H9 (cell line): ENCODE measurements around the gene TMEM151A. TPM values are rescaled to one million over a fixed set of nuclear protein-coding genes. Genes with fewer than 3 reads are reported as not detected.

Source experiments
- DNase-seq: peaks from one replicate; pipeline ENCODE4 v3.0.0-alpha.2; 2017
- H2AFZ ChIP-seq: one replicate; pipeline ENCODE4 v1.6.1; 2013; ENCODE audit warnings: mild to moderate bottlenecking, low read length, control low read depth, moderate library complexity
- H2AK5ac ChIP-seq: 2 replicates; pipeline ENCODE4 v1.6.1; 2013; ENCODE audit warnings: low read length, control low read depth, mixed read lengths; ENCODE audit not compliant: insufficient read length
- H2BK120ac ChIP-seq: one replicate; pipeline ENCODE4 v1.6.1; 2013; ENCODE audit warnings: low read depth, mild to moderate bottlenecking, low read length, control low read depth, inconsistent platforms; ENCODE audit not compliant: poor library complexity, severe bottlenecking
- H2BK12ac ChIP-seq: 2 replicates; pipeline ENCODE4 v1.6.1; 2013; ENCODE audit warnings: low read length, control low read depth, mixed read lengths, low read depth; ENCODE audit not compliant: insufficient read length
- H2BK15ac ChIP-seq: 2 replicates; pipeline ENCODE4 v1.6.1; 2013; ENCODE audit warnings: low read depth, low read length, control low read depth
- H2BK20ac ChIP-seq: one replicate; pipeline ENCODE4 v1.6.1; 2013; ENCODE audit warnings: low read depth, mild to moderate bottlenecking, low read length, control low read depth, inconsistent platforms; ENCODE audit not compliant: poor library complexity, severe bottlenecking
- H2BK5ac ChIP-seq: 2 replicates; pipeline ENCODE4 v1.6.1; 2013; ENCODE audit warnings: low read length, control low read depth, mixed read lengths; ENCODE audit not compliant: insufficient read length
- H3K14ac ChIP-seq: 2 replicates; pipeline ENCODE4 v1.6.1; 2013; ENCODE audit warnings: low read length, control low read depth; ENCODE audit not compliant: insufficient read depth
- H3K18ac ChIP-seq: 2 replicates; pipeline ENCODE4 v1.6.1; 2013; ENCODE audit warnings: low read depth, mild to moderate bottlenecking, mixed read lengths, low read length, control low read depth; ENCODE audit not compliant: insufficient read length
- H3K23ac ChIP-seq: 2 replicates; pipeline ENCODE4 v1.6.1; 2013; ENCODE audit warnings: low read length, control low read depth, mixed read lengths, low read depth; ENCODE audit not compliant: insufficient read length
- H3K23me2 ChIP-seq: 2 replicates; pipeline ENCODE4 v1.6.1; 2013; ENCODE audit warnings: low read depth, mild to moderate bottlenecking, mixed read lengths, low read length, control low read depth; ENCODE audit not compliant: insufficient read length, poor library complexity, severe bottlenecking
- H3K27ac ChIP-seq: 2 replicates; pipeline ENCODE4 v1.5.1; 2013; ENCODE audit warnings: low read length, control low read depth, mixed read lengths, low read depth; ENCODE audit not compliant: insufficient read length
- H3K27me3 ChIP-seq: 2 replicates; pipeline ENCODE4 v1.6.1; 2013; ENCODE audit warnings: low read length, control low read depth, inconsistent platforms; ENCODE audit not compliant: insufficient read depth
- H3K4ac ChIP-seq: 2 replicates; pipeline ENCODE4 v1.6.1; 2013; ENCODE audit warnings: low read depth, mild to moderate bottlenecking, control low read depth, inconsistent platforms, low read length, moderate library complexity
- H3K4me1 ChIP-seq: 2 replicates; pipeline ENCODE4 v1.6.1; 2013; ENCODE audit warnings: low read length, control low read depth, inconsistent platforms; ENCODE audit not compliant: insufficient read depth
- H3K4me2 ChIP-seq: 2 replicates; pipeline ENCODE4 v1.6.1; 2013; ENCODE audit warnings: low read length, control low read depth, mixed read lengths; ENCODE audit not compliant: insufficient read length, insufficient read depth
- H3K56ac ChIP-seq: 2 replicates; pipeline ENCODE4 v1.6.1; 2013; ENCODE audit warnings: low read depth, mild to moderate bottlenecking, mixed read lengths, low read length, control low read depth; ENCODE audit not compliant: insufficient read length
- H3K79me1 ChIP-seq: 2 replicates; pipeline ENCODE4 v1.6.1; 2013; ENCODE audit warnings: low read depth, mild to moderate bottlenecking, moderate library complexity, low read length, control low read depth, inconsistent platforms; ENCODE audit not compliant: insufficient read depth, poor library complexity, severe bottlenecking
- H3K79me2 ChIP-seq: 2 replicates; pipeline ENCODE4 v1.6.1; 2013; ENCODE audit warnings: low read length, control low read depth, inconsistent platforms; ENCODE audit not compliant: insufficient read depth
- H3K9ac ChIP-seq: 2 replicates; pipeline ENCODE4 v1.6.1; 2013; ENCODE audit warnings: low read length, control low read depth, mixed read lengths; ENCODE audit not compliant: insufficient read length; ENCODE audit errors: extremely low read depth
- H3K9me3 ChIP-seq: one replicate; pipeline ENCODE4 v1.6.1; 2013; ENCODE audit warnings: low read depth, low read length, inconsistent platforms; ENCODE audit not compliant: control insufficient read depth
- H3T11ph ChIP-seq: one replicate; pipeline ENCODE4 v1.6.1; 2013; ENCODE audit warnings: mild to moderate bottlenecking, low read length, control low read depth, inconsistent platforms
- H4K20me1 ChIP-seq: one replicate; pipeline ENCODE4 v1.6.1; 2013; ENCODE audit not compliant: control insufficient read depth, insufficient read length, insufficient read depth
- H4K5ac ChIP-seq: 2 replicates; pipeline ENCODE4 v1.6.1; 2013; ENCODE audit warnings: low read depth, mild to moderate bottlenecking, mixed read lengths, low read length, control low read depth; ENCODE audit not compliant: insufficient read length
- H4K8ac ChIP-seq: replicated peaks from 2 replicates; pipeline ENCODE4 v1.6.1; 2013; ENCODE audit warnings: low read length, control low read depth, mixed read lengths, low read depth; ENCODE audit not compliant: insufficient read length
- H4K91ac ChIP-seq: 2 replicates; pipeline ENCODE4 v1.6.1; 2013; ENCODE audit warnings: low read depth, mild to moderate bottlenecking, moderate library complexity, mixed read lengths, low read length, control low read depth; ENCODE audit not compliant: insufficient read length
- H3K27ac Mint-ChIP-seq, 3 experiments: 2 replicates in 2 of 3; 3 replicates in 1 of 3; pipeline ENCODE4 v1.8.0; 2020 to 2021; ENCODE audit warnings: mixed read lengths in 3 of 3, mild to moderate bottlenecking in 1 of 3, moderate library complexity in 1 of 3
- H3K27me3 Mint-ChIP-seq: 2 replicates; pipeline ENCODE4 v1.8.0; 2021; ENCODE audit warnings: low read depth, mild to moderate bottlenecking, moderate library complexity, mixed read lengths
- H3K36me3 Mint-ChIP-seq, 3 experiments: 2 replicates in 2 of 3; 3 replicates in 1 of 3; pipeline ENCODE4 v1.8.0; 2020 to 2021; ENCODE audit warnings: low read depth in 3 of 3, mixed read lengths in 3 of 3; ENCODE audit not compliant: insufficient read depth in 1 of 3
- H3K4me1 Mint-ChIP-seq, 2 experiments: 2 replicates each; pipeline ENCODE4 v1.8.0; 2020; ENCODE audit warnings: mixed read lengths in 2 of 2
- H3K4me3 Mint-ChIP-seq, 2 experiments: 2 replicates in 1 of 2; 3 replicates in 1 of 2; pipeline ENCODE4 v1.8.0; 2020 to 2021; ENCODE audit warnings: mild to moderate bottlenecking in 2 of 2, mixed read lengths in 2 of 2, moderate library complexity in 1 of 2
- H3K9me3 Mint-ChIP-seq, 2 experiments: 2 replicates in 1 of 2; 3 replicates in 1 of 2; pipeline ENCODE4 v1.8.0; 2020; ENCODE audit warnings: mild to moderate bottlenecking in 2 of 2, mixed read lengths in 2 of 2, moderate library complexity in 1 of 2
- CTCF ChIP-seq: fragments of 200-600 bp; sonication (generic); conservative IDR thresholded peaks from 3 replicates; pipeline ENCODE4 v1.8.0; 2021; ENCODE audit warnings: antibody characterized with exemption, mild to moderate bottlenecking
- WGBS: extraction: QIAGEN DNeasy Blood & Tissue Kit; methylation state at CpG from one replicate; pipeline ENCODE4 v1.1.7; 2013; ENCODE audit warnings: missing lambda C conversion rate, low lambda C conversion rate, mixed read lengths; ENCODE audit not compliant: insufficient read length; ENCODE audit errors: extremely low coverage; 5-methylcytosine and 5-hydroxymethylcytosine counted together
- total RNA-seq: library from RNA; stranded (reverse); gene quantifications from 2 replicates; pipeline ENCODE4 v1.2.1, GENCODE V29; 2021

Gene TMEM151A
- total RNA-seq, 1 experiment from 2014 or later, result 1.2 TPM

GRCh38 chr11:66294626-66295620 lies 3.2 kb downstream of the TMEM151A start:
- H3K4me3 Mint-ChIP-seq, result no peak overlapping the region
- Histone ChIP-seq H3K9ac (no peak overlapping the region), H3K56ac (no peak overlapping the region), H3K27me3 (peaks cover 8% of the 10 kb centered on the region; the same call in 1 of the 2 replicates), H3K27ac (no peak overlapping the region), H2BK20ac (no peak overlapping the region), H2BK5ac (no peak overlapping the region), H3K23ac (no peak overlapping the region), H3K79me1 (no peaks in the 10 kb centered on the region), H3K9me3 (no peaks in the 10 kb centered on the region), H4K91ac (no peak overlapping the region), H2AK5ac (no peak overlapping the region), H4K8ac (no peak overlapping the region), H3K18ac (no peak overlapping the region), H3K79me2 (no peaks in the 10 kb centered on the region), H3K4me1 (peaks cover 4% of the 10 kb centered on the region), H3K4me2 (no peak overlapping the region), H3K14ac (no peak overlapping the region), H4K20me1 (no peaks in the 10 kb centered on the region), H2BK120ac (no peak overlapping the region), H3T11ph (no peak overlapping the region), H4K5ac (no peak overlapping the region), H3K4ac (no peak overlapping the region), H2AFZ (no peak overlapping the region), H2BK12ac (no peak overlapping the region), H3K23me2 (peaks cover 6% of the 10 kb centered on the region), H2BK15ac (no peak overlapping the region)
- no peak overlapping the region for H3K27ac Mint-ChIP-seq
- WGBS, result no CpG with 5 or more reads among the region's 123 CpGs
- H3K4me1 Mint-ChIP-seq, result peaks cover 20 to 28% of the 10 kb centered on the region in 2 experiments
- H3K9me3 Mint-ChIP-seq, result no peaks in the 10 kb centered on the region
- no peak for DNase-seq
- H3K27me3 Mint-ChIP-seq, result peaks cover 36% of the 10 kb centered on the region
- H3K36me3 Mint-ChIP-seq, result peaks cover 0 to 2% (median 0%) of the 10 kb centered on the region in 3 experiments; a peak in 2 of 7 replicates
- TF ChIP-seq CTCF, result no peak
